Measurements from ENCODE around the gene KLF1. TPM values are rescaled to one million over a fixed set of nuclear protein-coding genes. Genes with fewer than 3 reads are reported as not detected.
A peak's percentile ranks its signal among the peaks of the same experiment; 100 is the strongest.
"Not testable (repeated sequence)": the region's sequence is repeated elsewhere in the genome, so short reads cannot be mapped to it uniquely, and the experiment has no call there.

Gene KLF1
- total RNA-seq, 4 donors from 2014 or later: 0.69 TPM; not detected in 3

DNA sequence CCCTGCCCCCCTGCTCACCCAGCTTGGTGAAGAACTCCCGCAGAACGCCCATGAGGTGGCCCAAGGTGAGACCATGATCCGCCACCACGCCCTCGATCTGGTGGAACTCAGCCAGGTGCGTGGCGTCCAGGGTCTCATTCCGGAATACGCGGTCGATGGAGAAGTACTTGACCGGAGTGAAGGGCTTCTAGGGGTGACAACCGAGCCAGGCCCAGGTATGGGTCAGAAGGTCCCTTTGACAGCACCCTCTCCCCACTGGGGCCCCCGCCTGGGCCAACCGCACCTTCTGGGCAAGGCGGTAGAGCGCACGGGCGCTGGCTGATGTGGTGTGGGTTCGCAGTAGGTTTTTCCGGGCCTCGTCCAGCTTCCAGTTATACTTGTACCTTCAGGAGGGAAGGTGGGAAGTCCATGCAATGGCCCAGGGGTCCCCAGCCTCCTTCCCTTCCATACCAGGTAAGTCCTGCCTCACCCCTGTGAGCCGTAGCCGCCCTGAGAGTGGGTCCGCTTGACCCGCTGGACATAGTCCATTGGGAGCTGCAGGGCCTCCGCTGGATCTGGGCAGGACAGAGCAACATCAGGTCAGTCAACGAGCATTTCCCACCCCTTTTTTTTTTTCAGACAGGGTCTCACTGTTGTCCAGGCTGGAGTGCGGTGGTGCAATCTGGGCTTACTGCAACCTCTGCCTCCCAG lies 37.8 kb upstream of the KLF1 start:
- TF ChIP-seq, protein P1, sequence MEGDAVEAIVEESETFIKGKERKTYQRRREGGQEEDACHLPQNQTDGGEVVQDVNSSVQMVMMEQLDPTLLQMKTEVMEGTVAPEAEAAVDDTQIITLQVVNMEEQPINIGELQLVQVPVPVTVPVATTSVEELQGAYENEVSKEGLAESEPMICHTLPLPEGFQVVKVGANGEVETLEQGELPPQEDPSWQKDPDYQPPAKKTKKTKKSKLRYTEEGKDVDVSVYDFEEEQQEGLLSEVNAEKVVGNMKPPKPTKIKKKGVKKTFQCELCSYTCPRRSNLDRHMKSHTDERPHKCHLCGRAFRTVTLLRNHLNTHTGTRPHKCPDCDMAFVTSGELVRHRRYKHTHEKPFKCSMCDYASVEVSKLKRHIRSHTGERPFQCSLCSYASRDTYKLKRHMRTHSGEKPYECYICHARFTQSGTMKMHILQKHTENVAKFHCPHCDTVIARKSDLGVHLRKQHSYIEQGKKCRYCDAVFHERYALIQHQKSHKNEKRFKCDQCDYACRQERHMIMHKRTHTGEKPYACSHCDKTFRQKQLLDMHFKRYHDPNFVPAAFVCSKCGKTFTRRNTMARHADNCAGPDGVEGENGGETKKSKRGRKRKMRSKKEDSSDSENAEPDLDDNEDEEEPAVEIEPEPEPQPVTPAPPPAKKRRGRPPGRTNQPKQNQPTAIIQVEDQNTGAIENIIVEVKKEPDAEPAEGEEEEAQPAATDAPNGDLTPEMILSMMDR (IDR thresholded peaks at IDR 0.05): no peak
- ATAC-seq (ENCODE audit: low FRiP score): no peak

DNA sequence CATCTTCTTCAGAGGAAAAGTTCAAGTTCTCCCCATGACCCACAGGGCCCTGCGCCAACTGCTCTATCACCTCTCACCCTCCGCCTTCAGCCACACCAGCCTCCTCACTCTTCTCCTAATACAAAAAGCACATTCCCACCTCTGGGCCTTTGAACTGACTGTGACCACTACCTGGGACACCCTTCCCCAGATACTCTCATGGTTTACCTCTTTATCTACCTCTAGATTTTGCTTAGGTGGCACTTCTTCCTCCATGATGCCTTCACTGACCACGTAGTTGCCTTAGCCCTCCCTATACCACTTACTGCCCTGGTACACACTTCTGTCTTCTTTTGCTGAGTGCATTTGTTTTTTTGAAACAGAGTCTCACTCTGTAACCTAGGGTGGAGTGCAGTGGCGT lies 36.0 kb upstream of the KLF1 start:
- TF ChIP-seq, protein P1 (IDR thresholded peaks at IDR 0.05): no peak
- DNase-seq (ENCODE audit: low spot score) (no peak), ATAC-seq (ENCODE audit: low FRiP score) (no peak)

More for the DNA sequence above, 37.8 kb upstream of the KLF1 start:
- no peak for DNase-seq (ENCODE audit: low spot score)

DNA sequence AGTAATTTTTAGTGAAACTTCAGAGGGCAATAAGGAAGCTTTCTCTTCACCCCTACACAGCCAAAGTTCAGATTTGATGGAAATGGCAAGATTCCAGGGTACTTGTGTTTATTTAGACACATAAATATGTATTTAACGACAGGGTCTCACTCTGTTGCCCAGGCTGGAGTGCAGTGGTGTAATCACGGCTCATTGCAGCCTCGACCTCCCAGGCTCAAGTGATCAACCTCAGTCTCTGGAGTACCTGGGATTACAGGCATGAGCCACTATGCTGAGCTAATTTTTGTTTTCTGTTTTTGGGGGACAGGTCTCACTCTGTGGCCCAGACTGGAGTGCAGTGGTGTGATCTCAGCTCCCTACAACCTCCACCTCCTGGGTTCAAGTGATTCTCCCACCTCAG lies 34.0 kb upstream of the KLF1 start:
- ATAC-seq (ENCODE audit: low FRiP score): no peak
- DNase-seq (ENCODE audit: low spot score): no peak
- TF ChIP-seq, protein P1 (IDR thresholded peaks at IDR 0.05): no peak

DNA sequence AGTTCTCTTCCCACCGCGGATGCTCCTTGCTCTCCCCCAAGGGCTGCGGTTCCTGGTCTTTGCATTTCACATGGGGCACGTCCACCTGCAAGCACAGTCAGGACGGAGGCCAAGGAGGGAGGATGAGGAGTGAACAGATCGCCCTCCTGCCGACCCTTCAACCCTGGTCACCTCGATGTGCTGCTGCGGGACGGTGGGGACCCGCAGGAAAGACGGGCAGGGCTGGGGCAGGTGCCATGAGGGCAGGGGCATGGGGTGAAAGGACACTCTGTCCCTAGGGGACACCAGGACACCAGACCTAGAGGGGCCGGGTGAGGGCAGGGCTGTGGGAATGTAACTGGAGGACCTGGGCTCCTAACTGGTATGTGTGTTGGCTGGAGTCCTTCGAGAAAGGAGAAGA lies 31.3 kb upstream of the KLF1 start:
- ATAC-seq (ENCODE audit: low FRiP score) (no peak), DNase-seq (ENCODE audit: low spot score) (no peak)
- TF ChIP-seq, protein P1 (IDR thresholded peaks at IDR 0.05): no peak

DNA sequence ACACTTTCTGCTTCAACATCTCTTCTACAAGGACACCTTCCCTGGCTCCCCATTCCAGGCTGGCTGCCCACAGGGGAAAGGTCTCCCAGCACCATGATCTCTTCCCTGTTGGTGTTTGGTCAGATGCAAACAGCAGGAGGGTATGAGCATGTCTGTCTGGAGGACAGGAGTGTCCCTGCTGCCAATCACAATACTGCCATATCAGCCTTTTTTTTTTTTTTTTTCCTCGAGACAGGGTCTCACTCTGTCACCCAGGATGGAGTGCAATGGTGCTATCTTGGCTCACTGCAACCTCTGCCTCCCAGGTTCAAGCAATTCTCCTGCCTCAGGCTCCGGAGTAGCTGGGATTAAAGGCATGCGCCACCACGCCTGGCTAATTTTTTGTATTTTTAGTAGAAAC lies 28.9 kb upstream of the KLF1 start:
- DNase-seq (ENCODE audit: low spot score); ATAC-seq (ENCODE audit: low FRiP score): not testable (repeated sequence)

DNA sequence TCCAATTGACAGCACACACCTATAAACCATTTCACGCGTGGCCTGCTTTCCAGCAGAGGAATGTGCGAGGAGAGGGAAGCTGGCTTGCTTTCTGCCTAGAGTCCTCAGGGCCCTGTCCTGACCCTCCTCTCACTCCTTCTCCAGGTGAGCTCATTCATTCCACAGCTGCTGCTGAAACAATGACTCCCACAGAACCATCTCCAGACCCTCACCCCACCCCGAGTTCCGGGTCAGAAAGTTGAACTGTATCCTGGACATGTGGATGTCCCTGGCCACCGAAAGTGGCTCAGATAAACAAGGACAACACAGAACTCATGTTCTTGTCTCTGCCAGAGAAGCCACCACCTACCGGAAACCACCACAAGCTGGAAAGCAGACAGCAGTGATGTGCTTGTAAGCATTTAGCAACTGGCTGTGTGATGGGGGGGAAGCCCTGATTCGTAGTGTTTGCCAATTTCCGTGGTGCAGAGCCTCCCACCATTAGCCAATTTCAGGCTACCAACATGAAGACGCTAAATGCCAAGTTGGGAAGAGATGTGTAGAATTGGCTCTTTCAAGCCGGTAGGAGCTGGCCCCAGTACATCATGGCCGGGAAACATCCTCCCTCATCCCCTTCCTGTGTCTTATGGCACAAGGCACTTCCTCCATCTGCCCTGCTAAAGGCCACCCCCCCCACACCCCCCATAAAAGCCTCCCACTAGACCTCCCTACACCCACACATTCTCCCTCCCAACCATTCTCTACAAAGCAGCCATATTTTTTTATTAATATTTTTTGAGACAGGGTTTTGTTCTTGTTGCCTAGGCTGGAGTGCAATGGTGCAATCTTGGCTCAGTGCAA lies 27.1 kb upstream of the KLF1 start:
- ATAC-seq (ENCODE audit: low FRiP score): no peak
- TF ChIP-seq, protein P1 (IDR thresholded peaks at IDR 0.05): no peak
- no peak for DNase-seq (ENCODE audit: low spot score)

DNA sequence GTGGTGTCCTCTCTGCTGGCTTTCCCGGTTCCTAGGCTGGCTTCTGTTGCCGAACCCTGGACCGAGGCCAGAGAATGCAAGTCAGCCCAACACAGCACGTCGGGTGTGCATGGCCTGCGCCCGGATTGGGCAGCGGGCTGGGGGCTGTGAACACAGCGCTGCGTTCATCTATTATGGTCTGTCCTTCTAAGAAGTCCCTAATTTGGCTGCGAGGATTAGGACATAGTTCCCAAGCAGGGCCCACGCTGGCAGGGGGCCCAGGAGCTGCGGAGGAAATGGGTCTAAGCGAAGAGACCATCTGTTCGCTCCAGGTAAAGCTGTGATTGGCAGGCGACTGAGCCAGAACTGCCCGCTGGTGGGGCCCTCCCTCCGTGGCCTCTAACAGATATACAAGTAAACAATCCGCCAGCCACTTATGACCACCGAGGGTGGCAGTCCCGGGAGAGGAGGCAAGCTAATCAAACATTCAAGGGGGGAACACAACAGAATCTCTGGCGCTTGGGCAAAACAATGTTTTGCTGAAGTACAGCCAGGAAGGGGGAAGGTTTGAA lies 26.1 kb upstream of the KLF1 start:
- TF ChIP-seq, protein P1 (IDR thresholded peaks at IDR 0.05): no peak
- no peak for DNase-seq (ENCODE audit: low spot score)
- peak; percentile 57 for ATAC-seq (ENCODE audit: low FRiP score)
